Testis (tissue), 2 donors: ENCODE data around the gene MYO7A.

Experiments
- POLR2A ChIP-seq: fragments of 450-650 bp; IDR thresholded peaks from one replicate; pipeline ENCODE4 v1.6.1; 2017; ENCODE audit warnings: antibody characterized with exemption, mild to moderate bottlenecking, moderate library complexity
- TF ChIP-seq, protein P1 (sequence below), 3 experiments: fragments of 450-650 bp in 2 of 3; fragments of 200-600 bp in 1 of 3; sonication (generic) in 1 of 3; IDR thresholded peaks; one replicate each; pipeline ENCODE4 v1.5.1; 2016 to 2019; ENCODE audit warnings: antibody characterized with exemption in 3 of 3, mild to moderate bottlenecking in 2 of 3, moderate library complexity in 1 of 3

DNA sequence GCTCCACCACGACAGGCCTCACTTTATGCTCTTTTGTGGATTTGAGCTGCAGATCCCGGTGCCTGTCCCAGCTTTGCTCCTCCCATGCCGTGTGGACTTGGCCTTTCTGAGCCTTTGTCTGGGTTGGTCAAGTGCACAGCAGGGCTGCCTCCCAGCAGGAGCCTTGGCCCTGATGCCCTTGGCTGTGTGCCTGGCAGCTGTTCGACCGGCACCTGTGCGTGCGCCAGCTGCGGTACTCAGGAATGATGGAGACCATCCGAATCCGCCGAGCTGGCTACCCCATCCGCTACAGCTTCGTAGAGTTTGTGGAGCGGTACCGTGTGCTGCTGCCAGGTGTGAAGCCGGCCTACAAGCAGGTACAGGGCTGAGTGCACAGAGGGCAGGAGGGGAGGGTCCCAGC lies 46.5 kb downstream of the MYO7A start:
- TF ChIP-seq, protein P1, sequence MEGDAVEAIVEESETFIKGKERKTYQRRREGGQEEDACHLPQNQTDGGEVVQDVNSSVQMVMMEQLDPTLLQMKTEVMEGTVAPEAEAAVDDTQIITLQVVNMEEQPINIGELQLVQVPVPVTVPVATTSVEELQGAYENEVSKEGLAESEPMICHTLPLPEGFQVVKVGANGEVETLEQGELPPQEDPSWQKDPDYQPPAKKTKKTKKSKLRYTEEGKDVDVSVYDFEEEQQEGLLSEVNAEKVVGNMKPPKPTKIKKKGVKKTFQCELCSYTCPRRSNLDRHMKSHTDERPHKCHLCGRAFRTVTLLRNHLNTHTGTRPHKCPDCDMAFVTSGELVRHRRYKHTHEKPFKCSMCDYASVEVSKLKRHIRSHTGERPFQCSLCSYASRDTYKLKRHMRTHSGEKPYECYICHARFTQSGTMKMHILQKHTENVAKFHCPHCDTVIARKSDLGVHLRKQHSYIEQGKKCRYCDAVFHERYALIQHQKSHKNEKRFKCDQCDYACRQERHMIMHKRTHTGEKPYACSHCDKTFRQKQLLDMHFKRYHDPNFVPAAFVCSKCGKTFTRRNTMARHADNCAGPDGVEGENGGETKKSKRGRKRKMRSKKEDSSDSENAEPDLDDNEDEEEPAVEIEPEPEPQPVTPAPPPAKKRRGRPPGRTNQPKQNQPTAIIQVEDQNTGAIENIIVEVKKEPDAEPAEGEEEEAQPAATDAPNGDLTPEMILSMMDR (IDR thresholded peaks at IDR 0.05), result no peak
- TF ChIP-seq POLR2A, result no peak
